Pons (tissue), 1 donor: ENCODE data around the gene FPR3.

Source experiments
- DNase-seq: peaks from one replicate; pipeline ENCODE4 v3.0.0-alpha.2; 2016; ENCODE audit warnings: low spot score

Gene FPR3

DNA sequence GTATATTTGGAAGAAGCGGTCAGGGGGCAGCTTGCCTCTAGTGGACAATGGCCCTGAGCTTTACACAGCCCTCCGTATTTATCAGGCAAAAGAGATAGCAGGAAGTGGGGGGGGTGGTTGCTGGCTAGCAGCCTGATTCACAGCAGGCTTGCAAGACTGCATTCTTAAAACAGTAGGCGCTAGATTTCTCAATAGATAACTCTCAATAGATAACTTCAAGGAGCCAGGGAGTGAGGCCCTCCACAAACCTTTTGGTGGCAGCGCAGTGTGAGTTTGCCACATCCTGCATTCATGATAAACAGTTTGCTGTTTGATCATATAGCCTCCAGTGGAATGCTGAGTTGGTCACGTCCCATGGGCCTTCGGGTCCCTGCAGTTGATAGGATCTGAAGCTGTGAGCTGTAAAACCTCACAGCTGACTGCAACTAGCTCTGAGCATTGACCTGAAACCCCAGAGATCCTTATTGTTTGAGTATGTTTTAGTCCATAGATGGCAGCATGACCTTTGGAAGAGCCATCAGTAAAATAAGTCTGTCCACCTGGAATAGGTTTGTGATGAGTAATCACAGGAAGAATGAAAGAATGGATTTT lies 12.2 kb downstream of the FPR3 start:
- DNase-seq = no peak

GRCh38 chr19:51807925-51808324 lies 13.0 kb downstream of the FPR3 start:
- DNase-seq = no peak

- no peak for DNase-seq
Observed at GRCh38 chr19:51808333-51808986, 13.5 kb downstream of the FPR3 start.

DNA sequence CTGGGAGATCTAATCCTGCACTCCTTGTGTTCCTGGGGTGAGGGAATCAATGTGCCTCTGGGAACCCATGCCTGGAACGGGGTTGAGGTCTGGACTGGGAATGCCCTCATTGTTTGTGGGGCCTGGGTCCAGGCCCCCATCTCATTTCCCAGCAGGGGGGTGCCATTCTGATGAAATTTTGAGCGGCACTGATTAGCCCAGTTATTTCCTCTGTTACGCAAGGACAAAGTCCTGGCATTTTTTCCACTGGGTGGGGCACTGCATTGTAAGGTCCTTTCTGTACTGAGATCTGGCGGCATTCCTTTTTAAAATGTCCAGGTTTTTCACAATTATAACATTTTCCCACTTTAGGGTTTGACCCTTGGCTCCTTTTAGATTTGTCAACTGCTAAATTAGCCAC lies 14.8 kb downstream of the FPR3 start:
- no peak for DNase-seq

DNA sequence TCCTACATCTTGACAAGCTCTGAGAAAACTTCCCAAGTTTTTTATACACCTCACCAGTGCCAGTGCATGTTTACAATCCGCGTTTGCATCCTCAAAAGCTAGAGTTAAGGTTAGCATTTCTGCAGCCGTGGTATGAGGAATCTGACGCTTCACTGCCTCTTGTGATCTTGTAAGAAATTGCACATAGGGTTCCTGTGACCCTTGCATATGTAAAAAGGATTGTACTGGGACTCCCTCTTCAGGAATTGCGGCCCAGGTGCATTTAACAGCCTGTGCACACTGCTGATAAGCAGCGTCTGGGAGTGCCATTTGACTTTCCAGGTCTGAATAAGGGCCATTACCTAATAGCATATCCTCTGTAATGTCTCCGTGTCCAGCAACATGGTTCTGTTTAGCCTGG lies 15.3 kb downstream of the FPR3 start:
- DNase-seq = no peak

DNA sequence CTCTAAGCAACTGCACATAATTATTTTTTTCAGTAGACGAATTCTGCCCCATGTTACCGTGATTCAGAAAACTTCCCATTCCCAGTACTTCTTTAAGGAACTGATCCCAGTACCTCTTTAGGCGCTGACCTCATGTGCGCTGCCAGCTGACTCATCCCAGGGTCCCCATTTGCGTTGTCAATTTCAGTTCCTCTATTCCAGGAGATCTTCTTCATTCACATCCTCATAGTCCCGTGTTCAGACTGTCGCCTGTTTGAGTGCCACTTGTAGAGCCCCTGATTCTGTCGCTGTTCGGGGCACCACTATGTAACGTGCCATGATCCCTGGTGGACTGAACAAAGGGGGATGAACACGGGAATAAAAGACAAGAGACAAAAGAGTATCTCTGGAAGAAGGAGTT lies 16.4 kb downstream of the FPR3 start:
- DNase-seq = peak; percentile 80

GRCh38 chr19:51815043-51815442 lies 20.1 kb downstream of the FPR3 start:
- no peak for DNase-seq

DNA sequence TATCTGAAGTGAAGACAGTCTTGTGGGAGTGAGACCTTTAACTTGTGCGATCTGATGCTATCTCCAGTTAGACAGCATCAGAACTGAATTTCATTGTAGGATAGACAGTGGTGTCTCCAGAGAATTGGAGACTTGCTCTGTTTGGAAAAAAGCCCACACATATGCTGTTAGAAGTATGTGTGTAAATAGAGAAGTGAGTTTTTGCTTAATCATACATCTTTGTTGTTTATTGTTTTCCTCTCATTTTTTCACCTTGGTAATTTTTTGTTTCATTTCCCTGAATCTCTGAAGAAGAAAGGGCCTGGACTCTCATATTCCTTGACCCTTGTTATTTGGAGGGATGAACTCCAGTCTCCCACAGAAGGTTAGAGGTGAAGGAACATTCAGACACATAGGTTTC lies 21.8 kb downstream of the FPR3 start:
- no peak for DNase-seq

DNA sequence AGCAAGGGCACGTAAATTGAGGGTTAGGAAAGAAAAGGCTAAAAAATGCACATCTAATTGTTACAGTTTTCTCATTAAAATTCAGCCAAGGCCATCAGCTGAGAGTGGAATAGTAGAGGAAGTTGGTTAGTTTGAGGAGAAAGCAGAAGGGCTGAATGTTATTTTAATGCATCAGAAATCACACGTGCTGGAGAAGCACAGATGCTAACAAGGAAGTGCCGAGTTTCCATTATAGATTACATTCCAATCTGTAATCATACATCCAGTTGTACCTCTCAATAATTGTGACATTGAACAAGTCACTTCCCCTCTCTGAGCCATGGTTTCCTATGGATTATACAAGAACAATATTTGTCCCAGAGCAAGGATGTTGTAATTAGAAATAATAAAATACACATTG lies 25.1 kb downstream of the FPR3 start:
- DNase-seq = no peak

DNA sequence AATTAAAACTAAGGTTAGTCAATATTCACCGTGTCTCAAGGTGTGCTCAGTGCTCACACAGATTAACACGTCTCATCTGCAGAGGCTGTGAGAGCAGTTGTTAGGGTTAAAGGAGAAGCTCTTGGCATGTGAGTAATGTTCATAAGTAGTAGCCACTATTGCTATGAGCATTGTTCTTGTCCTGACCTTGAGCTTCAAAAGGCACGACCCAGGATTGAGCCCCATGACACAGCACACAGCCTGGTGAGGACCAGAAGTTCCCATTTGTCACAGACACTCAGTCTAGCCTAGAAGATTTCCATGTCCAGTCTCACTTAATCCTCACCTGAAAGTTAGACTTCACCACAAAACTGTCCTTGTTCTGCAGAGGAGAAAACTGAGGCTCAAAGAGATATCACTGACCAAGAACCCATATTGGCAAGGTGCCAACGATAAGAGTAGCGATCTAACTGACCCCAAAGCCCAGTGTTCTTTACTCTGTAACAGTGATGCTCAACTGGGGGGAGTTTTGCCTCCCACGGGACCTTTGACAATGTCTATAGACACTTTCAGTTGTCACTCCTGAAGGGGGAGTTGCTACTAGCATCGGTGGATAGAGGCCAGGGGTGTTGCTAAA lies 26.0 kb downstream of the FPR3 start:
- no peak for DNase-seq

DNA sequence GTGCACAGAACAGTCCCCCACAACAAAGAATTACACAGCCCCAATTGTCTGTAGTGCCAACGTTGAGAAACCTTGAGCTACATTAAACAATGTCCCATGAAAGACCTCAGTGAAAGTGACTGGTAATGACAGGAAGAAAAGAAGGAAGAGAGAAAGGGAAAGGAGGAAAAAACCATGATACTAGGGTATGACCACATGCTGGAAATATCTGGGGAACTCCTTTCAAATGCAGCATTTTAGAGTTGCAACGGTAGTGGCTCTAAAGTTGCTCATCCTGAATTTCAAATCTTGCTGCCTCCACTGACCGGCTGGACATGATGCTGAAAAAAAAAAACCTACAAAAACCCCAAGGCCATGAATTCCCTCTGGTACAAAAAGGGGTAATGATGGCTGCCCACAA lies 26.5 kb downstream of the FPR3 start:
- DNase-seq = no peak

GRCh38 chr19:51821921-51822320 lies 27.0 kb downstream of the FPR3 start:
- DNase-seq = no peak

DNA sequence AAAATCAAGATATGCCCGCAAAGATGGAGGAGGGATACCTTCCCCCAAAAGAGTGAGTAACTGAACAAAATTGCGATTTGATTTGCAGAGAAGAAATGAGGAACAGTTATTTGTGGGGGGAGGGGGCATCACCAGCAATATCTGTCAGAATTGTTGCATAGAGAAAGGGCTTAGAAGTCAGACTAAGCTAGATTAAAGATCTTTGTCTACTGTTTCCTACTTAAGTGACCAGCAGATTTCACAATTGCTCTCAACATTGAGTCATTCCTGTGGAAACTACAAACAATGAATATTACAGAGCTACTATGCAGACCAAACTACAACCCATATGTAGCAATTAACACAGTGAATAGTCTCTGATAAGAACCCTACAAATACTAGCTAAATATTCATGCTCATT lies 27.4 kb downstream of the FPR3 start:
- DNase-seq = no peak

DNA sequence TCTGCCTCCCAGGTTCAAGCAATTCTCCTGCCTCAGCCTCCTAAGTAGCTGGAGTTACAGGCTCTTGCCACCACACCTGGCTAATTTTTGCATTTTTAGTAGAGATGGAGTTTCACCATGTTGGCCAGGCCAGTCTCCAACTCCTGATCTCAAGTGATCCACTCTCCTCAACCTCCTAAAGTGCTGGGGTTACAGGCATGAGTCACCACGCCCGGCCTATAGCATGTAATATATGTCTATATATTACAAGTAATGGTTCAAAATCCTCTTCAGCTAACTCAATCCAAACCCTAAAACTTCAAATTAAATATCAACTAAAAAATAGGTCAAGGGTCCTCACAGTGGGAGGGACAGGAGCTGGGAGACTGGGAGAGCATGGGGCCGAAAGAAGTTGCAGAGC lies 28.0 kb downstream of the FPR3 start:
- DNase-seq = no peak

GRCh38 chr19:51824281-51825005 lies 29.5 kb downstream of the FPR3 start:
- DNase-seq = peak; percentile 74

DNA sequence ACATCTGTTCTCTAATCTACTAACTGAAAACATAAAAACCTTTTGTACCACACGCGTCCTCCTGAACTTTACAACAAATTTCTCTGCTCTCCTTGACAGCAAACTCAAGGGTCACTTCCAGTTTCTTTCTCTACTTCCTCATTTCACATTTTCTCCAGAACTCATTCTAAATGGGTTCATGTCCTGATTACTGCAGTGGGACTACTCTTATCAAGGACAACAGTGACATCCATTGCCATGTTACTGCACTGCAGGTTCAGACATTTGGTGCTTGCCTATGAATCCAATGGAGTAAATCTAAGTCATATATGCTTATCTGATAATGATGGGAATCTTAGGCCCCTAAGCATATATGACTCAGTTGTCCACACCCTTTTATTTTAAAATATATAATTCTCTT lies 35.3 kb downstream of the FPR3 start:
- peak; percentile 56 for DNase-seq

GRCh38 chr19:51837145-51837544 lies 42.2 kb downstream of the FPR3 start:
- no peak for DNase-seq

GRCh38 chr19:51861870-51862622 lies 67.1 kb downstream of the FPR3 start:
- no peak for DNase-seq

- DNase-seq = no peak
Observed at GRCh38 chr19:51873097-51873496, 78.1 kb downstream of the FPR3 start.
